H7 (cell line): ENCODE measurements around the gene HS3ST6. TPM values are rescaled to one million over a fixed set of nuclear protein-coding genes. Genes with fewer than 3 reads are reported as not detected.
A peak's percentile ranks its signal among the peaks of the same experiment; 100 is the strongest.
"Not testable (repeated sequence)": the region's sequence is repeated elsewhere in the genome, so short reads cannot be mapped to it uniquely, and the experiment has no call there.

ENCODE experiments used
- DNase-seq: peaks from one replicate; pipeline ENCODE4 v3.0.0; 2012
- H3K27me3 ChIP-seq: 2 replicates; pipeline ENCODE4 v1.6.0; 2011; ENCODE audit warnings: mild to moderate bottlenecking, low read length; ENCODE audit not compliant: control insufficient read depth, insufficient read depth
- H3K36me3 ChIP-seq: replicated peaks from 2 replicates; pipeline ENCODE4 v1.5.1; 2011; ENCODE audit warnings: low read length; ENCODE audit not compliant: control insufficient read depth, insufficient read depth
- H3K4me3 ChIP-seq: 2 replicates; pipeline ENCODE4 v1.5.1; 2011; ENCODE audit warnings: low read depth, mild to moderate bottlenecking, control low read depth, low read length, moderate library complexity; ENCODE audit not compliant: insufficient read depth
- total RNA-seq: library from RNA; depleted of rRNA; stranded (reverse); fragments of >200 nt; shearing (Covaris generic); gene quantifications from 2 replicates; pipeline ENCODE4 v1.2.3, GENCODE V29; 2014

Gene HS3ST6
- total RNA-seq, 1 experiment from 2014 or later = not detected

DNA sequence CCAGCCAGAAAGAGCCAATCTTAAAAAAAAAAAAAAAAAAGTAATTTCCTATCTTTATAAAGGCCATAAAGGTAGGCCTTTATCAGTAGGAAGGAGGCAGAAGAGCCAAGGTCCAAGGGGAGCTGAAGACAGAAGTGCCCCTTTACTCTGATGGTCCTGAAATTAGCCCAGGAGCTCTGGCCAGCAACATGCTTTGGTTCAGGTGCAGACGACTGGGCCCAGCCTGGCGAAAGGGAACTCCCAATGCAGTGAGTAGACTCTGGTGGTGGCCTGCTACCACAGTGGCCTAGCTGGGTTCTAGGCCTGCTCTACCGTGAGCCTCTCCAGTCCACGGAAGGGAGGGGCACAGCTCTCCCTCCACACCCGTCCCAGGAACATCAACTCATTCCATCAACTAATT, 23.1 kb downstream of the HS3ST6 start:
- no peak for DNase-seq
- H3K4me3 ChIP-seq = no peak overlapping the region
- no peaks in the 10 kb centered on the region; the same call in 1 of the 2 replicates for H3K27me3 ChIP-seq
- no peaks in the 10 kb centered on the region for H3K36me3 ChIP-seq

DNA sequence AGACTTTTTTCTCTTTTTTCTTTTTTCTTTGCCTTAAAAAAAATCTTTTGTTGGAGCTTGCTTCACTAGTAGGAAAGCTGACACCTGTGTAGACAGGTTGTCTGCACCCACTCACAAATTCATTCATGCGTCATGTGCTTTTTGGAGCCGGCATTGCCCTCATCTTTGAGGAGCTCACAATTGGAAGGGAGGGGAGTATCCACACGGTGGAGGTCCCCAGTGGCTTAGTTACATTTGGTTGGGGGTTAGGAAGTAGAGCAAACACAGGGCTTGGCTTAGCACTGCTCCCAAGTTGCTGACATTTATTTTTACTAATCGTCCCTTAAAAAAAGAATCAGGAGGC, 27.5 kb downstream of the HS3ST6 start:
- no peaks in the 10 kb centered on the region for H3K36me3 ChIP-seq
- no peaks in the 10 kb centered on the region; the same call in 1 of the 2 replicates for H3K27me3 ChIP-seq
- H3K4me3 ChIP-seq = no peak overlapping the region
- DNase-seq = no peak

DNA sequence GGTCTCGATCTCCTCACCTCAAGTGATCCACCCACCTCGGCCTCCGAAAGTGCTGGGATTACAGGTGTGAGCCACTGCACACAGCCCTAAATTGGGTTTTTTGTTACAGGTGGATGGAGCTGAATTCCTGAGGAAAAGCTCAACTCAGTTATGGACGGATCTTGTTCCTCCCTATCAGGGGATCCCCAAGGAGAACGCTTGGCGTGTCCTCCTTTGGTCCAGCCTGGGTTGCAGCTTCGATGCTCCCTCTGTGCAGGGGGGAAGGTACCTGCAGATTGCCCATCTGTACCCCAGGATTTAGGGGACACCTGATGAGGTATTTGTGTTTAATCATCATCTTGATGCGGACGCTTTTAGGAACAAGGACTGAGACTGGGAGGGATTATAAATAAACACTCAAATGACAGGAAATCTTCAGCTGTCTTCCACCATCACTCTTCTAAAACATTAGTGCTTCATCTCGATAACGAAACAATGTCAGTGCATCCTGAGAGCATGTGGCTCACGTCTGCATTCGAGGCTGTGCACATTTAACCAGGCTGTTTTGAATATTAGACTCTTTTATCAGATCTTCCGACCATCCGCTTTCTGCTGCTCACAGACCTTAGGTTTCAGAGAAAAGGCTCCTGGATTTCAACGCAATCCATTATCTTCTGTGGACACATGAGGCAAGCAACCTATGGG, 28.0 kb downstream of the HS3ST6 start:
- no peaks in the 10 kb centered on the region for H3K36me3 ChIP-seq
- no peak overlapping the region for H3K4me3 ChIP-seq
- no peaks in the 10 kb centered on the region; the same call in 1 of the 2 replicates for H3K27me3 ChIP-seq
- no peak for DNase-seq

DNA sequence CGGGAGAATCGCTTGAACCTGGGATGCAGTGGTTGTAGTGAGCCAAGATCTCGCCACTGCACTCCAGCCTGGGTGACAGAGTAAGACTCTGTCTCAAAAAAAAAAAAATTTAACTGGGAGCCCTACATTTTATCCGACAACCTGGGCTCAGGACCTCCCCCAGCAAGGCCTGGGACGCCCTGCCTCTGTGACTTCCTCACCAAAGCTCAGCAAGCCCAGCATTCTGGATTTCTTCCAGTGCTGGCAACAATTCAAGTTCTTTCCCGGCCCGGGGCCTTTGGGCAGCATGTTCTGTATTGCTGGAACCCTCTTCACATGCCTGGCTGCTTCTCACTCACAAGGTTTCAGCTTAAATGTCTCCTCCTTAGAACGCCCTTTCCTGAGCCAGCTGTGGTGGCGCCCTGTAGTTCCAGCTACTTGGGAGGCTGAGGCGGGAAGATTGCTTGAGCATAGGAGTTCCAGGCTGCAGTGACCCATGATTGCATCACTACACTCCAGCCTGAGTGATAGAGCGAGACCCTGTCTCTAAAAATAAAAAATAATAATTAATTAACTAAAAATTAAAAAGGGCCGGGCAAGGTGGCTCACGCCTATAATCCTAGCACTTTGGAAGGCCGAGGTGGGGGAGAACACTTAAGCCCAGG, 30.4 kb downstream of the HS3ST6 start:
- Histone ChIP-seq H3K27me3 (no peaks in the 10 kb centered on the region; the same call in 1 of the 2 replicates), H3K36me3 (no peaks in the 10 kb centered on the region), H3K4me3 (no peak overlapping the region)
- DNase-seq = no peak

DNA sequence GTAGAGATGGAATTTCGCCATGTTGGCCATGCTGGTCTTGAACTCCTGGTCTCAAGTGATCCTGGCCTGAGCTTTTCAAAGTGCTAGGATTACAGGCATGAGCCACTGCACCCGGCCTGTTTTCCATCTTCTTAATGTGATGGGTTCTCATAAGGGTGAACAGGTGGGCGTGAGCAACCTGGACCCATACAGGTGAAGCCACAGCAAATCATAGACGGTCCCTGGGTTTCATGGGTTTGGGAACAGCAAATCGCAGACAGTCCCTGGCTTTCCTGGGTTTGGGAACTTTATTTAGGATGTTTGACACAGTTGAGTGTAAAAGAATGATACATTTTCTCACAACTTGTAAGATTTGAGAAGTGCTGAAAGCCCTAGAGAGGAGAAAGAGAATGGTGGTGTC, 33.3 kb downstream of the HS3ST6 start:
- no peaks in the 10 kb centered on the region for H3K27me3 ChIP-seq
- DNase-seq = no peak
- no peak overlapping the region for H3K4me3 ChIP-seq
- no peaks in the 10 kb centered on the region for H3K36me3 ChIP-seq

DNA sequence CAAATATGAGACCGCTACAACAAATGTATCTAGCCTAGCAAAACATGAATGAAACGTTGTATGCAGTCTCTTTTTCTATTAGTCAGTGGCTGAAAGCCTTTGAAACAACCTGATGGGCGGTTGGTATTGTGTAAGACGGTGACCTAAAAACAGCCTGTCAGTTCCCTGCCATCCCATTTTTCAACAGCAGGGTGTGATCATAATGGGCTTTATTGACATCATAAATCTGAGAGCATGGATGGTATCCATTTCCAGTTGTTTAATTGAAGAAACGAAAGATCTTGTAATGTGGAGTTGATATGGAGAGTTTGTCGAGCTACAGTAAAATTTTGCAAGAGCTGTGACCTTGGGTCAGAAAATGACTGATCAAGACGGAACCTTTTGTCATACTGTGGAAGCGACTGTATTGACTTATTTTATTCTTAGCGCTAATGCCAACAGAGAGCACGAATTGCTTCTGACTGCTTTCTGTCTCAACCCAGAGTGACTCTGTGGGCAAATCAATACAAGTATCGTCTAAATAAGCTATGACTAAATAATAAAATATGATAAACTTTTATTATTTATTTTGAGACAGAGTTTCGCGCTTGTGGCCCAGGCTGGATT, 34.0 kb downstream of the HS3ST6 start:
- H3K36me3 ChIP-seq = no peaks in the 10 kb centered on the region
- no peaks in the 10 kb centered on the region for H3K27me3 ChIP-seq
- DNase-seq = peak; percentile 72
- no peak overlapping the region for H3K4me3 ChIP-seq

DNA sequence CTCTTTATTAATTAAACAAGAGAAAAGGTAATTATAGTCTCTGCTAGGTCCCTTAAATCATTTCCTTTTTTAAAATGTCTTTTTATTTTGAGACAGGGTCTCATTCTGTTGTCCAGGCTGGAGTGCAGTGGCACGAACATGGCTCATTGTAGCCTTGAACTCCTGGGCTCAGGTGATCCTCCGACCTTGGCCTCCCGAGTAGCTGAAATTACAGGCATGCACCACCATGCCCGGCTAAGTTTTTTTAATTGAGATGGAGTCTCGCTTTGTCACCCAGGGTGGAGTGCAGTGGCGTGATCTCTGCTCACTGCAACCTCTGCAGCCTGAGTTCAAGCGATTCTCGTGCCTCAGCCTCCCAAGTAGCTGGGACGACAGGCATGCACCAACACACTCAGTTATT, 37.0 kb downstream of the HS3ST6 start:
- not testable (repeated sequence) for DNase-seq, H3K27me3 ChIP-seq, H3K36me3 ChIP-seq, H3K4me3 ChIP-seq

DNA sequence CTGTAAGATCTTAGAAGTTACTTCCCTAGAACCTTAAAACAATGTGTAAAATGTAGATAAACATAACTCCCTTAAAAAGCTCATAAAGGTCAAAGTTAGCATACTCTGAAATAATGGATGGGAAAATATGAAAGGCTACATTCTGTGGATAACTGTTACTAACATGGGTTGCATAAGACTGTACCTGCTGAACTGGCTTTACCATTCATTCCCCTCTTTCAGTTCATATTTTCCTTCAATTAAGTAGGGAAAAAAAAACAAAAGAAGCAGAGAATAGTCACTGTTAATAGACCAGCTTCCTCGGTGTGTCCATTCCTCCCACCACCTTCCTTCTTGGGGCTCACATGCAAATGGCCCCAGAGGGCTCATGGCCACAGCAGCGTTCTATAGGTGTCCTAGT, 38.7 kb downstream of the HS3ST6 start:
- Histone ChIP-seq H3K4me3 (no peak overlapping the region), H3K27me3 (peaks cover 6% of the 10 kb centered on the region; the same call in 1 of the 2 replicates), H3K36me3 (no peaks in the 10 kb centered on the region)
- no peak for DNase-seq

DNA sequence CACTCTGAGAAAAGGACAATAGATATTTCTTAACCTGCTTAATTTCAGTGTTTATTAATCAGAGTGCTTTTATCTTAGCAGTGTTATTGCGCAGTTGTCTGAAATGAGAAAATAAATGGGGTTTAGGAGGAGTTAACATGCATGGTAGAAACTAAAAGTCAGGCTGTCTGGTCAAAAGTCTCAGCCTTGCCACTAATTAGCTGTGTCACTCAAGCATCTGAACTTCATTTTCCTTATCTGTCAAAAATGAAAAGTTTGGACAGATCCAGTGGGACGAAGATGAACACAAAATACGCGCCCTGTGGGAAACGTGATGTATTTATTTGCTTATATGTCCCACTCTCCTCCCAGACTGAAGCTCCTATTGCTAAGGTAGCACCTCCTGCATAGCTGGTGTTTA, 40.0 kb downstream of the HS3ST6 start:
- Histone ChIP-seq H3K36me3 (no peaks in the 10 kb centered on the region), H3K27me3 (peaks cover 9% of the 10 kb centered on the region; the same call in 1 of the 2 replicates), H3K4me3 (no peak overlapping the region)
- no peak for DNase-seq

DNA sequence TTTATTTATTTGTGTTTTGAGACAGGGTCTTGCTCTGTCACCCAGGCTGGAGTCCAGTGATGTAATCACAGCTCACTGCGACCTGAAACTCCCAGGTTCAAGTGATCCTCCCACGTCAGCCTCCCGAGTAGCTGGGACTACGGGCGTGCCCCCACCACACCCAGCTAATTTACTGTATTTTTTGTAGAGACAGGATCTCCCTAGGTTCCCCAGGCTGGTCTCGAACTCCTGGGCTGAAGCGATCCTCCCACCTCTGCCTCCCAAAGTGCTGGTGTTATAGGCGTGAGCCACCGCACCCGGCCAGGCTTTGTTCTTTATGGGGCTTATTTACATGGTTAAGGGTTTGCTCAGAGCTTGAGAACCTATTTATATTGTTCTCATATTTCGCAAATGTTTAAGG, 40.4 kb downstream of the HS3ST6 start:
- Histone ChIP-seq H3K36me3 (no peaks in the 10 kb centered on the region), H3K27me3 (peaks cover 11% of the 10 kb centered on the region; the same call in 1 of the 2 replicates), H3K4me3 (no peak overlapping the region)
- no peak for DNase-seq

DNA sequence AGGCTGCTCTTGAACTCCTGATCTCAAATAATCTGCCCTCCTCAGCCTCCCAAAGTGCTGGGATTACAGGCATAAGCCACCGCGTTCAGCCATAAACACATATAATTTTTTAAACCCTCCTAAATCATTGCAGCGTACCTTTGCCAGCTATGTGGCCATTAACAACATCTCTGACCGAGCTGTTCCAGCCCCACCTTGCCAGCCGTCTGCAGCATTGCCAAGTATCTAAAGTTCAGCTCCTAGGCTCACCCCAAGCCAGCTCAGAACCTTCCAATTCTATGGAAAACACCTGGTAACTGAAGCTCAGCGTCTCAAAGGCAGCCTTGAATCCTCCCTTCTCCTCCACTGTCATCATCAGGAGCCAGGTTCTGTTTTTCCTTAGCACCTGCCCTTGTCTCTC, 41.1 kb downstream of the HS3ST6 start:
- H3K27me3 ChIP-seq = peaks cover 18% of the 10 kb centered on the region

DNA sequence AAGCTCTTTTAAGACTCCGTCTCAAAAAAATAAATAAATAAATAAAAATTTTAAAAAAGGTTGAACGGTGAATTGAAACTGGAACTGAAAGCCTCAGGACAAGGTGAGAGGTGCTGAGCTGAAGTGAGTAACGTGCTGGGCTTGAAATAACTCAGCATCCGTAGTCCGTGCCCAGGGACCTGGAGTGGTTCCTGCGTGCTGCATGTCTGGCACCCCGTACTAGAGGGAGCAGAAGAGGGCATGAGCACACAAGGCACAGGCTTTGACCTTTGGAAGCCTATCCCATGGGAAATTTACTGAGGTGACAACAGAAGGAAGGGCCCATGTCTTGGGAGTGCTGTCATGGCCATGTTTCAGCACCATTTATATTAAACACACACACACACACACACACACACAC, 41.7 kb downstream of the HS3ST6 start:
- Histone ChIP-seq H3K4me3 (no peak overlapping the region), H3K27me3 (peaks cover 18% of the 10 kb centered on the region), H3K36me3 (no peaks in the 10 kb centered on the region)
- no peak for DNase-seq

More for the DNA sequence above, 41.1 kb downstream of the HS3ST6 start:
- no peak for DNase-seq
- no peak overlapping the region for H3K4me3 ChIP-seq
- H3K36me3 ChIP-seq = no peaks in the 10 kb centered on the region

DNA sequence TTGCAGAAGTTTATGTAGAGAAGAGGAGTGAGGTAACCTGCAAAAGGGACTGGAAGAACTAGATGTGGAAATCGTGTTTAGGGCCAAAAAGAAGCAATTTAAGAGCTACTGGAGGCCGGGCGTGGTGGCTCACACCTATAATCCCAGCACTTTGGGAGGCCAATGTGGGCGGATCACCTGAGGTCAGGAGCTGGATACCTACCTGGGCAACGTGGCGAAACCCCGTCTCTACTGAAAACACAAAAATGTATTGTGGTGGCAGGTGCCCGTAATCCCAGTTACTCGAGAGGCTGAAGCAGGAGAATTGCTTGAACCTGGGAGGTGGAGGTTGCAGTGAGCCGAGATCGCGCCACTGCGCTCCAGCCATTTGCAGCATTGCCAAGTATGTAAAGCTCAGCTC, 42.1 kb downstream of the HS3ST6 start:
- peaks cover 18% of the 10 kb centered on the region for H3K27me3 ChIP-seq
- DNase-seq, H3K36me3 ChIP-seq, H3K4me3 ChIP-seq: not testable (repeated sequence)

DNA sequence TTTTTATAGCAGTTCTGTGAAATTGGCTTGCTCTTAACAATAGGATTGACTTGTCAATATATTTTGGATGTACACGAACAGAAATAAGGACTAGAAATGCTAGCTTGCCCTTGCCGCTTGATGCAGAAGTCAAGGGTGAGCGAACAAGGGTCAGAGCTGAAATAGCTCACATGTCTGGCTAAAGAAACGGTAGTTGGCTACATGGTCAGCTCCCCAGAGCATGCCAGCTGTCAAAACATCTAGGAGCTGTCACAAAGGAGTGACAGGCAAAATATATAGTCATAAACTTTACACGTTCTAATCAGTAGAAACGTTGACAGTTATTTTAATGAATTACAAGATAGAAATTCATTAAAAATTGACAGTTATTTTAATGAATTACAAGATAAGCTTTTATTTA, 43.4 kb downstream of the HS3ST6 start:
- peaks cover 18% of the 10 kb centered on the region for H3K27me3 ChIP-seq
- H3K36me3 ChIP-seq = no peaks in the 10 kb centered on the region
- H3K4me3 ChIP-seq = no peak overlapping the region
- DNase-seq = no peak

DNA sequence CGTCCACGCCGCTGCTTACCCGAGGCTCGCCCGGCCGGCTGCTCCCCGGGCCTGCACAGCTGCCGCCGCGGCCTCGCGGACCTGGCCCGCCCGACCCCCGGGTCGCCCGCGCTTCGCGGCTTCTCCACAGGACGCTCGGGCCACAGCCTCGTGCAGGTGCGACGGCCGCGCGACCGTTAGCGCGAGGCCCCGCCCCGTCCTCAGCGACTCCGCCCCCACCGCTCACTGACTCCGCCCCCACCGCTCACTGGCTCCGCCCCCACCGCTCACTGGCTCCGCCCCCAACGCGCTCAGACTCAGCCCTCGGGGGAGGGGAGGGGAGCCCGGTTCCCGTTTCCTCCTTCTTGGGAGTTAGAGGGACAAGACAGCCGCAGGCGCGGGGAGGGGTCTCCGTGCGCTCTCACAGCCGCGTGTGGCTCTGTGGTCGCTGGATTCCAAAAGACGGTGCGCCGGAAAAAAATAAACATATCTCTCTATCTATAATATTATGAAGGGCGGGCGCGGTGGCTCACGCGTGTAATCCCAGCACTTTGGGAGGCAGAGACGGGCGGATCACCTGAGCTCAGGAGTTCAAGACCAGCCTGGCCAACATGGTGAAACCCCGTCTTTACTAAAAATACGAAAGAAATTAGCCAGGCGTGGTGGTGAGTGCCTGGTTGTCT, 46.1 kb downstream of the HS3ST6 start, which contains the start of gene MEIOB:
TSS of gene MEIOB (minus strand) at position 191 of the 662 bp plus-strand sequence. CDS start 3,989 bp downstream, outside the sequence.
- Histone ChIP-seq H3K4me3 (peak within 1 kb of the TSS; percentile 43), H3K36me3 (no peaks in the 10 kb centered on the region), H3K27me3 (peaks cover 15% of the 10 kb centered on the region)
- DNase-seq = peak; percentile 95
